ENCODE results near the gene MAPKAPK2.
A peak's percentile ranks its signal among the peaks of the same experiment; 100 is the strongest.

Gene MAPKAPK2

DNA sequence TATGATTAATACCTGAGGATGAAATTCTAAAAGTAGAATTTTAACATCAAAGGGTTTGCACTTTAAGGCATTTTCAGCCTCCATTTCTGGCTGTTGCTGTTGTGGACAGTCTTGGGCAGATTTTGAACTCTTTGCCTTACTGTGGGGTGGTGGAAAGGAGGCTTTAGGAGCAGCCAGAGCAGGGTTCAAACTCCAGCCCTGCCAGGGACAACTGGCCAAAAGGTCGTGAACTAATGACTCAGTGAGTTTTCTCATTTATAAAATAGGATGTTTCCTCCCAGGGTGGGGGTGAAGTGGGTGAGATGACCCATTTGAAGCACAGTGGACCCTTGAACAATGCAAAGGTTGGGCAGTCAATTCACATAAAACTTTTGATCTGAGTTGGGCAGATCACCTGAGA lies 36.7 kb downstream of the MAPKAPK2 start:
- DNase-seq (ENCODE audit: low read depth, low spot score): no peak

DNA sequence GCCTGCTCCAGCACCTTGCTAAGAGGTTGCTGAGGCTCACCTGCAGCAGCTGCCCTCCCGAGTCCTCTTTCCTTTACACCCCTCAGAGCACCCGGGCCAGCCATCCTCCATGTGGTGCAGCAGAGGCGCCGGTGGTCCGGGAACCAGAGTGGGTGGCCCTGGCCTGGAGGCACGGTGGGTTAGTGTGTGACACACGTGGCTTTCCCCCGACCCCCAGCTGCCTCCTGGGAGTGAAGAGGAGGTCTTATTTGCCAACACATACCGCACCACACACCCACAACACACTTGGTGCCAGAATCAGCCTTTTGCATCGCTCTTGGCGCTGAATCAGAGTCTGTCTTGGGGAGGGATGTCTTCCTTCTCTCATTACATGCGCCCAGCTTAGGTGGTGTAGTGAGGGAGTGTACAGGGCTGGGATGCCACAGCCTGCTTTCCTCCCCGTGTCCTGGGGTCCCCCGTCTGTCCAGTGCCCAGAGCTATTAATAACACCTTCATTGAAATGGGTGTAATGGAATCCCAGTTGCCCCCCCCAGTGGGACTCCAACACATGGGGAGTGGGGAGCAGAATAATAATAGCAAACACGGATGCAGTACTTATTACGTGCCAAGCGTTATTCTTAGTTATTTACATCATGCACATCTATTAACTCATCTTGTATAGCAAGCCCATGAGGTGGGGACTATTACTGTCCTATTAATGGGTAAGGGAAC lies 38.2 kb downstream of the MAPKAPK2 start:
- DNase-seq (ENCODE audit: low read depth, low spot score): no peak

DNA sequence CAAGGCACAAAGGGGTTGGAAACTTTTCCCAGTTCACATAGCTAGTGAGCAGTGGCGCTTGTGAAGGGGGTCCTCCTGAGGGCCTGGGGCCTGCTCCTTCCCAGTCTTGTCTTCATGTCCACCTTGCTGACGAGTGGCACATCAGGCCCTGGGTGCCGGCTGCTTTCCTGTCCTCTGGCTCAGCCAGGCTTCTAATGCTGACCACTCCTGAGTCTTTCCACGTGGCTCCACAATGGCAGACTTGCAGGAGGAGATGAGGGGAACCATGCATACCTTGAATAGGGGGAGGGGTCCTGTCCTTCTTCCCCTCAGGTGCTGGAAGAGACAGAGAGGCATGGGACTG lies 38.7 kb downstream of the MAPKAPK2 start:
- no peak for DNase-seq (ENCODE audit: low read depth, low spot score)

DNA sequence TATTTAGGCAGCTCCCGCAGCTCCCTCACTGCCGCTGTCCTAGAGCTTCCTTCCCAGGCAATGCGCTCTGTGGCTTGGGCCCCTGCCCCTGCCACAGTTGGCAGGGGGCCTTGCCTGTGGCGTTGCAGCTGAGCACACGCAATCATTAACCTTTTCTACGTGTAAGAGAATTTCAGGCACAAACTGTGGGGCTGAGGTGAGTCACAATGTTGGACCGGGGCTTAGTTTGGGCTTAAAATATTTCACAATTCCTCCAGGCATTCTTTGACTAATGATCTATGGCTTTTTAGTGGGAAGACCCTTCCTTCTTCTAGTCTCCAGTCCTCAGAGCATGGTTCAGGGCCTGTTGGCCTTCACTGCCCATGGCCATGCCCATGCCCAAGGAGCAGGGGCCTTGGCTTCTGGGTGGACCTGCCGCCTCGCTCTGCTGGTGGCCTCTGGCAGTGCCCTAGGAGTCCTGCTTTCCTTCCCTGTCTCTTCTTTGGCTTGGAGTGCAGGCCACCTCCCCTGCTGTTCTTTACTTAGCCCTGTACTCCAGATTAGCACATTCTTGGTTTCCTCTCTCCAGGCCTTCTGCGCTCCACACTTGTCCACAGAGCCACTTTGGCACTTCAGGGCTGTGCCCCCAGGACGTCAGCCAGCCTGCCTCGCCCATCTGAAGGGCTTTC lies 39.2 kb downstream of the MAPKAPK2 start:
- DNase-seq (ENCODE audit: low read depth, low spot score): no peak

DNA sequence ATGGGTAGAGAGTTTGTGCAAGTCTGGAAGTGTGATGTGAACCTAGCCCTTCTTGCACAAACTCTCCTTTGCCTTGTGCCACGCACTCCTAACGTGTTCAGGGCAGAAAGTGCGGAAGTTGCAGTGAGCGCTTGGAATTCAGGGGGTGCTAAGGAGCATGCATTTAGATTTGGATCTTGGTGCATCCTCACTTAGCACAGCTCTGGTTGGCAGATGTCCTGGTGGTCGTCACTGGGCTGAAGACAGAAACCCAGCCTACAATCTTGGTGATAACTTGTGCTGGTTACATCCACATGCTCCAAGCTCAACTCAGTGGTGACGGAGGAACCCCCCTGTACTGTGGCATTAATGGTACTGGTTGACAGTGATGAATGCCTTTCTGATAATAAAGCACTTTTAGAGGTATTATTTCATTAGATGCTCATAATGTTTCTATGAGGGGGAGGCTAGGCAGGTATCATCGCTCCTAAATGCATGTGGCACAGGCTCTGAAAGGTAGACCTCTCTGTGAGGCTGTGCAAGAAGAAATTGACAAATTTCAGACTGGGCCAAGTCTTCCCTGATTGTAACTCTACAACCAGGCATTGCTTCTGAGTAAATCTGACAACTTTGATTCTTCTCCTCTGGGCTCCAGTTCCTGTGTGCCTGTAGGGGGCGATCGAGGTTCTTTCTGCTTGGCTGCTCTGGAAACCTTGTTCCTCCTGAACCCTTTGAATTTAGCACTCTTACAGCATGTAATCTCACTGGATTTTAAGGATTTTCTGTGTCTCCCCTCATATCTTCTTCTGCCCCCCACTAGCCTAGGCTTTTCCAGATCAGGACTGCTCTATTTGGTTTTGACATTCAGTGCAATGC lies 40.6 kb downstream of the MAPKAPK2 start:
- DNase-seq (ENCODE audit: low read depth, low spot score): no peak

DNA sequence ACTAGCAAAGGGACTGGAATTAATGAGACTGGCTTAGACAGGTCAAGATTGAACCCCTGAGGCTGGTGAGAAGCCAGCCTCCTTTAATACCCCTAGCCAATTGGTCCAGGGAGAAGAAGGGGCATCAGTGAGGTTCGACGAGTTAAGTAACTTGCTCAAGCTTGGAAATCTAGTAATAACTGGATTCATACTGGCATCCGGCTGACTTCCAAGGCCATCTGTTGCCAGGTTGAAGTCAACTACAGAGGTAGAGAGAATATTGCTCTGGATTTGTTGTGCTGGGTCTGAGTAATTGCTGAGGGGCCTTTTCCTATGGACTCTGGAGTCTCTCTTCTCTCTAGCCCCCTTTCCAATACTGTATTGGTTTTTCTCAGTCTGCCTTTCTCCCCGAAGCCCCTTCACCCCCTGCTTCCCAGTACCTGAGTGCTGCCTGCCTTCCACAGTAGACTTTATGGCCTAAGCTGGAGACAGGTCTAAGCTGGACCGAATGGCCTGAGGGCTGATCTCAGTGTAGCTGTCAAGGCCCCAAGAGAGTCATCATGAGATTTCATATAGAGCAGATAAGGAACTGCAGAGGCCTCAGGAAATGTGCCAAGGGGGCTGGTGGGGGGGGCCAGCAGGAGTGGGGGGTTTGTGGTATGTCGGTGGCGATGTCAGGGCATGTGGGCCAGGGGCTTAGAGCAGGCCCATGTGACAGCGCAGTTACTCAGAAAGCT lies 43.4 kb downstream of the MAPKAPK2 start:
- no peak for DNase-seq (ENCODE audit: low read depth, low spot score)

DNA sequence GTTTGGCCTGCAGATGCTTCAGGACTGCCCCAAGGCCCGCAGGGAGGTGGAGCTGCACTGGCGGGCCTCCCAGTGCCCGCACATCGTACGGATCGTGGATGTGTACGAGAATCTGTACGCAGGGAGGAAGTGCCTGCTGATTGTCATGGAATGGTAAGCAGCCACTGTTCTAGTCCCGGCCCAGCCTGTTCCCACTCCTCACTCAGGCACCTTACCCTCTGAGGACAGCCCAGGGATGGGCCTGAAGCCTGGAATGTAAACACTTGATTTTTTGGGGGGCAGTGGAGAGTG lies 43.9 kb downstream of the MAPKAPK2 start:
- no peak for DNase-seq (ENCODE audit: low read depth, low spot score)

DNA sequence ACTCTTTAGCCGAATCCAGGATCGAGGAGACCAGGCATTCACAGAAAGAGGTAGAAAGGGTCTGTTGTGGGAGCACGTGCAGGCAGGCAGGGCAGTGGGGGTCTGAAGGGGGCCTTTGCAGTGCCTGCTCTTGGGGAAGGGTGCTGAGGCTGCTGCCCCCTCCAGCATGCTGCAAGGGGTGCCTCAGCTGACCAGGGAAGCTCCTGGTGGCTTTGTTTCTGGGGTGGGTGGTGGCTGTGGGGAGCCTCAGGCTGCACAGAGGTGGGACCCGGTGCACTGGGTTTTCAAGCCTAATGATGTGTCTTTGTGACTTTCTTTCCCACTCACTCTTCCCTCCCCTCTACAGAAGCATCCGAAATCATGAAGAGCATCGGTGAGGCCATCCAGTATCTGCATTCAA lies 44.3 kb downstream of the MAPKAPK2 start:
- DNase-seq (ENCODE audit: low read depth, low spot score): no peak

DNA sequence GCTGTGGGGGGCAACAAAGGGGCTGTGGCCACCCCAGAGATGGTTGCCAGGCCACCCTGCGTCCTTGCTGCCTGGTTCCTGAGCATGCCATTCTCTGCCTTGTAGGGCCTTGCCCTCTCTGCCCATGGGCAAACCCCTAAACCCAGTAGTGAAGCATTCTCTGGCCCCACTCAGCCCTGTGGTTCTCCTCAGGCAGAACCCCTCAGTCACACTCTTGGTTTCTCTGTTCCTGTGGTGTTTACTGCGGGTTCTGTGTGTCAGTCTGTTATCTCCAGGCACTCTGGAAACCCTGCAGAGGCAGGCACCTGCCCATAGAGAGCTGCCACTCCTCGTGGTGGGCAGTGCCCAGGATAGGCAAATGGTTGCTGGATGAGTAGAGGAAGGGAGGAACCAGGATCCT lies 44.8 kb downstream of the MAPKAPK2 start:
- no peak for DNase-seq (ENCODE audit: low read depth, low spot score)

DNA sequence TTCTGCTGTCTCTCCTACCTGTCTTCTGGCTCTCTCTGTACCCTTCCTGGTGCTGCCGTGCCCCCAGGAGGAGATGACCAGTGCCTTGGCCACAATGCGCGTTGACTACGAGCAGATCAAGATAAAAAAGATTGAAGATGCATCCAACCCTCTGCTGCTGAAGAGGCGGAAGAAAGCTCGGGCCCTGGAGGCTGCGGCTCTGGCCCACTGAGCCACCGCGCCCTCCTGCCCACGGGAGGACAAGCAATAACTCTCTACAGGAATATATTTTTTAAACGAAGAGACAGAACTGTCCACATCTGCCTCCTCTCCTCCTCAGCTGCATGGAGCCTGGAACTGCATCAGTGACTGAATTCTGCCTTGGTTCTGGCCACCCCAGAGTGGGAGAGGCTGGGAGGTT lies 47.8 kb downstream of the MAPKAPK2 start:
- DNase-seq (ENCODE audit: low read depth, low spot score): no peak

DNA sequence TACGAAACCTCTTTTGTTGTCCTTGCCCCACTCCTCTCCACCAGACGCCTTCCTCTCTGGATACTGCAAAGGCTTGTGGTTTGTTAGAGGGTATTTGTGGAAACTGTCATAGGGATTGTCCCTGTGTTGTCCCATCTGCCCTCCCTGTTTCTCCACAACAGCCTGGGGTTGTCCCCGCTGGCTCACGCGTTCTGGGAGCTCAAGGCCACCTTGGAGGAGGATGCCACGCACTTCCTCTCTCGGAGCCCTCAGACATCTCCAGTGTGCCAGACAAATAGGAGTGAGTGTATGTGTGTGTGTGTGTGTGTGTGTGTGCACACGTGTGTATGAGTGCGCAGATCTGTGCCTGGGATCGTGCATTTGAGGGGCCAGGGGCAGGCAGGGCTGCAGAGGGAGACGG lies 48.3 kb downstream of the MAPKAPK2 start:
- DNase-seq (ENCODE audit: low read depth, low spot score): no peak

DNA sequence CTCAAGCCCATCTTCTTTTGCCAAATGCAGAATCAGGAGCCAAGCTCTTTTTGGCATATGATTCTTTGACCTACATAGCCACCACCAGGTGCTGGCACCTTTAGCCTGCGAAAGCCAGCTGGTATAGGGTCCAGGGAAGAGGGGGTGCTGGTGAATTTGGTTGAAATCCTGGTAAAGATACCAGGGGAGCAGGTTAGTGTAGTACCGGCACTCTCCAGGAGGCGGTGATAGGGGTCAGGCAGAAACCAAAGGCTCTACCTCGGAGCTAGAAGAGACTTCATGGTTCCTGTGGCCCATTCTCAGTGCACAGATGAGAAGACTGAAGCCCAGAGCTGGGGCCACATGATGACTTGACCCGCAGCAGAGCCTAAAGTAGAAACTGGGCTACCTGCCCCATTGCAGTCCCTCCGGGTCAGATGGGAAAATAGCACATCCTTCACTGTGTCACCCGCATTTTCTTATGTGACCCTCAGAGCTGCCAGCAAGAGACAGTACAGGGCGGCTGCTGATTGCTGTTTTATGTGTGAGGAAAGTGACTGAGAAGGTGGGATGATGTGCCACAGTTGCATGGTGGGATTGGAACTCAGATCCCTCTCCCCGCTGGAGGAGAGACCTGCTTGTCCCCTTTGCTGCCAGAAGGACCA lies 49.9 kb downstream of the MAPKAPK2 start:
- DNase-seq (ENCODE audit: low read depth, low spot score): peak; percentile 75

DNA sequence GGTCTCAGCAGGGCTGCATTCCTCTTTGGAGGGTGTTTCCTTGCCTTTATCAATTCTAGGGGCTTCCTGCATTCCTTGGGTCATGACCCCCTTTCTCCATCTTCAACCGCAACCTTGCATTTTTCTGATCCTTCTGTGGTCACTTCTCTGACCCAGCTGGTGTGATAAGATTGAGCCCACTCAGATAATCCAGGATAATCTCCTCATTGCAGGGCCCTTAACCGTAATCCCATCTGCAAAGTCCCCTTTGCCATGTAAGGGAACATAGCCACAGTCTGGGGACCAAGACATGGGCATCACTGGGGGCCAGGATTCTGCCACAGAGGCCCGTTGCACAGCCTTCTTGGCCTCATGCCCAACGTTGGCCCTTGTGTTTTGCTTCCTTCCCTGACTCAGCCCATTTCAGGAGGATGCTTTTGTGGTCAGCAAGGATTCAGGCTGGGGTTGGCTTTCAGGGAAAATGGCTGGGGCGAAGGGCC lies 50.9 kb downstream of the MAPKAPK2 start:
- DNase-seq (ENCODE audit: low read depth, low spot score): no peak

DNA sequence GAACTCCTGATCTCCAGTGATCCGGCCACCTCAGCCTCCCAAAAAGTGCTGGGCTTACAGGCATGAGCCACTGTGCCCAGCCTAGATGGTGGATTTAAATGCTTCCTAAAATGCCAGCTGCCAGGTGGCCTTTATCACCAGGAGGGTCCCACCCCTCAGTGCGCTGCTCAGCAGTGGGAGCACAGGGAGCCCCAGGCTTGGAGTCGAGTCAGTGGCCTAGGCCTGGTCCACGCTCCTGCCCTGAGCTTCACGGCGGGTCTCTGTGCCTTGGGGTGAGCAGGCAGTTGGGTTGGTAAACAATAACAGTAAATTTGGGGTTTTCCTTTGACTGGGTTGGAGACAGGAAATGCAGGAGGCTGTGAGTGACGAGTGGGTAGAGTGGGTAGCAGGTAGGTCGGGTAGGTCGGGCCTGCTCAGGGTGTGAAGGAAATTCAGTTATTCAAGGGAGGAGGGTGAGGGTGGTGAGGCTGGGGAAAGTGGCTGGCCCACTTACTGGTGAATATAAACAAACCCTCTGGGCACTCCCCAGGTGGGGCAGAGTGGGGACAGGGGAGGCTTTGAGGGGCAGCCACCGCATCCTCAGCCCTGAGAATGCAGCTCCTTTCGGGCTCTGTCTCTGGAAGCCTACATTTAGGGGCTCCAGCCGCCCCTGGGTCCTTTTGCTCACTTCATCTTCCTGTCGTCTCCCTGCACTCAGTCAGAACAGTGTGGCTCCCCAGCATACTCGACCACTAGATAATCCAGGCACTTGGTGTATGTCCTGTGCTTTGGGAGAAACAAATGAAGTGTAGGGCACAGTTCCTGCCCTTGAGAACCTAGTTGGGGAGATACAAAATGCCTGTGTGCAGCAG lies 52.4 kb downstream of the MAPKAPK2 start:
- DNase-seq (ENCODE audit: low read depth, low spot score): no peak

DNA sequence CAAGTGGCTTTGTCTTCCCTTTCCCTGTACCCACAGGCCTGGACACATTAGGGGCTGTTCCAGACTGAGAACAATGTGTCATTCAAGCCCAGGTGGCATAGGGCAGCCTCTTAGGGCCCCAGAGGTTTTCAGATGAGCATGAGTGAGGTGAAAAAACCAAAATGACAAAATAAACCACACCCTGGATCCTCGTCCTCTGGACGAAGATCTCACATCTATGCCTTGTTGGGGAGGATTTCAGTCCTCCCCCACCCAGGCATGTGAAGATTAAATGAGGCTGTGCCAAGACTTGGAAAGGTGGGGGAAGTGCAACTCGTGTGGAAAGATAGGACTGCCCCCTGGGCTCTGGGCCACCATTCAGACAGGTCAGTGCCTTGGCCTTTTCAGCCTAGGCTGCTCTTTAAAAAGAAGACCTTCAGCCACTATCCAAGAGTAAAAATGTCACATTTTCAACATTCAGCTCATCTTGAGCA lies 53.1 kb downstream of the MAPKAPK2 start:
- DNase-seq (ENCODE audit: low read depth, low spot score): no peak

DNA sequence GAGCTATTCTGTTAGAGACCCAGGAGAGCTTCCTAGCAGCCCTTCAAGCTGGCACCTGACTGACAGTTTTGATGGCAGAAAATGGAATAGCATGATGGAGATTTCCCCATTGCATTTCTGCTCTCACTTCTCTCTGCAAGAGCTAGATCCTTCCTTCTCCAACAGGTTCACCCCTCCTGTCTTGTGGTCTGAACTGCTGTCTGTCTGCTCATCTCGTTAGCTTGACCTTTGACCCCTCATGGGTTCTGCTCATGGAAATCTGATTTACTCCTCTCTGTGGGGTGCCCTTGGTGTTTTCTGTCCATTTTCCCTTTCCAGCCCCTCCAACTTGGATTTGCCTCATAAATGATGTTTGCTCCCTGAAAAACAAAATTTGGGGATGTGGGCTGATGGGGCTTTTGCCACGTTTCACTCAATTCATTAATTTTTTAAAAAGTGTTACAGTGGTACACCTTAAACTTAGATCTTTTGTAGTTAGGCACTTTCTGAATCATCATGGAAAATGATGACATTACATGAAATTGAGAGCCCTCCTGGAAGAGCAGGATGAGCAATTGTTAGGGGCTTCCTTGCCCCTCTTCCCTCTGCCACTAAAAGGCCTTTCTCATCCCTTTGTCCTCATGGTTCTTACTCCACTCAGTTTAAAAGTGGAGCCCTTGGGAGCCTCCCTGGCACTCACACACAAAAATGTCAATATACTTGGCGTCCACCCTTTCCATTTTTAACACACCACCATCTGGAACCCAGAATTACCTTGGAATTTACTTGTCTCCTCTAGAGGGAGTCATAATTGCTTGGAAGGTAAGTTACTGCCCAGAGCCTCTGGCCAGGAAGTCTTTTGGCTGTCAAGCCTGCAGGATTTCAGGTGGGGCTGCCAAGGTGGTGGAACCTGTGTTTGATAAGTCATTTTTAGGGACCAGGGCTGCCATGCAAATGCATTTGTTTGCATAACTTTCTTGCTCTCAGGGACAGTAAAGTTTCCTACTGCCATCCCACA lies 54.0 kb downstream of the MAPKAPK2 start:
- DNase-seq (ENCODE audit: low read depth, low spot score): no peak

DNA sequence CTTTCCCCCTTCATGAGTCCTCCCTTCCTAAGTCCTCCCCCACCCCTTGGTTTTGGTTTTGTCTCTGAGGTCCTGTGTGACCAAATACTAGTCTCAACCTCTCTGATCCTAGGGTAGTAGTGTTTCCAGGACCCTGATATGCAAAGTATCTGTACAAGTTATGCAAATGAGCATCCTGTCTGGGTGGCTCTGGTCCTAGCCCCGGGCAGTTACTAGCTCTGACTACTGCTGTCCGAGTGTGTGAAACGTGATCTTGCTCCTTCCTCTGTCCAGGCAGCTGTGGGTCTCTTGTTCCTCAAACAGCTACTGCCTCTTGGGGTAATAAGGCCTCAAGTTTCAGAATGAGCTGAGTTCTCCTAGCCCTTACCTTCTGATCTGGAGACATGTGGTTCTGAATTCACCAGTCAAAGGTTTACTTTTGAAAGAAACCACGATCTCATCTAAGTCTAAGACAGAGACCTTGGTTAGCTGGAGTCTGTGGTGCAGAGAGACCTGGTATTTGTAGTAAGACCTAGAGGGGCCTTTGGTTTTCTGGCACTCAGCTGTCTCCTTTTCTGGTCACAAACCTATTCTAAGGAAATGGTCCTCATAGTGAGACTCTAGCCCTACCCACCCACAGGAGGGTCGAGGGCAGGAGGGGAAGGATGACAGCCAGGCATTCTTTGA lies 54.8 kb downstream of the MAPKAPK2 start:
- DNase-seq (ENCODE audit: low read depth, low spot score): no peak

DNA sequence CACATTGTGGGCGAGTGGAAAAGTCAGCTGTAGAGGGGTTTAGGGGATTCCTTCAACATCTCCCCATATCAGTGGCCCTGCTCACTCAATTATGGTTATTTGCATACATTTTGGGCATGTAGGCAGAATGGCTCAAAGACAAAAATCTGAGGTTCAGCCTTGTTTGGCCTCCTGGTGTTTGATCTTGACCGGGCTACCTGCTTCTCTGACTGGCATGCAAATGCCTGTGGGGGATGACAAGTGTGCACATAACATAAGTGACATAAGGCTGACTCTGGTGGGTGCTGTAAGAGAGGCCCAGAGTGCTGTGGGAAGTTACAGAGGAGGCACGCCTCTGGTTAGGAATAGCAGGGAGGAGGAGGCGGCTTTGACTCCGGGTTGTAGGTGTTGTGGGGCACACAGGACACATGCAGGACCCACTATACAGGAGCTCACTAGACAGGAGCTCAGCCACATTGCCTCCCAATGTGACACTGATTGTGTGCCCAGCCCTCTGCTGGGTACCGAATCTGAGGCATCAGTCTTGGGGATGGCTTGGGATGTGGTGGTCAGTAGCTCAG lies 56.5 kb downstream of the MAPKAPK2 start:
- DNase-seq (ENCODE audit: low read depth, low spot score): no peak
